HepG2 (cell line): ENCODE data around the gene GNPDA2. TPM values are rescaled to one million over a fixed set of nuclear protein-coding genes. Genes with fewer than 3 reads are reported as not detected.

Experiments used
- AGO2 ChIP-seq: fragments of 200-400 bp; formaldehyde crosslinking; optimal IDR thresholded peaks from 2 replicates; pipeline ENCODE3; 2017; ENCODE audit warnings: mild to moderate bottlenecking, low read depth, low read length, moderate library complexity
- ARNTL ChIP-seq: sonication (generic); formaldehyde crosslinking; IDR thresholded peaks from 2 replicates; pipeline ENCODE4 v1.4.0; 2020; ENCODE audit warnings: mild to moderate bottlenecking, missing genetic modification reagents
- ATAD3A ChIP-seq: sonication (generic); formaldehyde crosslinking; IDR thresholded peaks from 2 replicates; pipeline ENCODE4 v1.4.0; 2020; ENCODE audit warnings: missing genetic modification reagents
- CC2D1A ChIP-seq: sonication (generic); formaldehyde crosslinking; IDR thresholded peaks from 2 replicates; pipeline ENCODE4 v1.8.1; 2023; ENCODE audit warnings: mild to moderate bottlenecking, missing genetic modification reagents
- ELF3 ChIP-seq: IDR thresholded peaks from 2 replicates; pipeline ENCODE4 v1.6.1; 2016; ENCODE audit warnings: missing genetic modification reagents, missing compliant biosample characterization
- FOXA3 ChIP-seq: IDR thresholded peaks from 2 replicates; pipeline ENCODE4 v1.6.1; 2016; ENCODE audit warnings: missing genetic modification reagents, missing compliant biosample characterization
- HDAC2 ChIP-seq: sonication (generic); formaldehyde crosslinking; IDR thresholded peaks from 2 replicates; pipeline ENCODE4 v1.4.0; 2020; ENCODE audit warnings: missing genetic modification reagents
- HINFP ChIP-seq: sonication (generic); formaldehyde crosslinking; IDR thresholded peaks from 2 replicates; pipeline ENCODE4 v1.4.0; 2020; ENCODE audit warnings: low read depth, mild to moderate bottlenecking, missing genetic modification reagents
- JUN ChIP-seq: sonication (generic); formaldehyde crosslinking; IDR thresholded peaks from 2 replicates; pipeline ENCODE4 v1.4.0; 2020; ENCODE audit warnings: mild to moderate bottlenecking, missing genetic modification reagents
- KDM5A ChIP-seq: fragments of 200-600 bp; sonication (generic); IDR thresholded peaks from 2 replicates; pipeline ENCODE4 v1.7.0; 2018; ENCODE audit warnings: antibody characterized with exemption, mild to moderate bottlenecking, low read length, borderline replicate concordance
- LBX2 ChIP-seq: sonication (generic); formaldehyde crosslinking; IDR thresholded peaks from 2 replicates; pipeline ENCODE4 v1.5.0; 2020; ENCODE audit warnings: missing genetic modification reagents, mild to moderate bottlenecking, borderline replicate concordance
- MTA1 ChIP-seq: sonication (generic); formaldehyde crosslinking; IDR thresholded peaks from 2 replicates; pipeline ENCODE4 v1.4.0; 2020; ENCODE audit warnings: missing genetic modification reagents, mild to moderate bottlenecking, borderline replicate concordance
- NFIB ChIP-seq: sonication (generic); formaldehyde crosslinking; IDR thresholded peaks from 2 replicates; pipeline ENCODE4 v1.9.0; 2021; ENCODE audit warnings: missing genetic modification reagents, mild to moderate bottlenecking, borderline replicate concordance
- SP1 ChIP-seq, 2 experiments: fragments of 450-650 bp in 1 of 2; sonication (generic) in 1 of 2; formaldehyde crosslinking in 1 of 2; IDR thresholded peaks; 2 replicates each; pipeline versions ENCODE4 v1.4.0 to v1.6.1; 2016 to 2020; ENCODE audit warnings: missing genetic modification reagents in 1 of 2
- ZNF136 ChIP-seq: sonication (generic); formaldehyde crosslinking; IDR thresholded peaks from 2 replicates; pipeline ENCODE4 v1.8.1; 2022; ENCODE audit warnings: low read depth, mild to moderate bottlenecking, moderate library complexity, missing genetic modification reagents
- ZNF451 ChIP-seq: sonication (generic); formaldehyde crosslinking; IDR thresholded peaks from 2 replicates; pipeline ENCODE4 v1.5.0; 2020; ENCODE audit warnings: mild to moderate bottlenecking, missing genetic modification reagents
- ZNF547 ChIP-seq: sonication (generic); formaldehyde crosslinking; IDR thresholded peaks from 2 replicates; pipeline ENCODE4 v1.5.1; 2020; ENCODE audit warnings: mild to moderate bottlenecking, missing genetic modification reagents
- ZNF607 ChIP-seq: sonication (generic); formaldehyde crosslinking; IDR thresholded peaks from 2 replicates; pipeline ENCODE4 v1.5.1; 2020; ENCODE audit warnings: missing genetic modification reagents, mild to moderate bottlenecking, borderline replicate concordance
- ZNF761 ChIP-seq: sonication (generic); formaldehyde crosslinking; conservative IDR thresholded peaks from 2 replicates; pipeline ENCODE4 v1.4.0; 2020; ENCODE audit warnings: mild to moderate bottlenecking, missing genetic modification reagents
- ZNF766 ChIP-seq: sonication (generic); formaldehyde crosslinking; IDR thresholded peaks from 2 replicates; pipeline ENCODE4 v1.5.0; 2020; ENCODE audit warnings: missing genetic modification reagents, borderline replicate concordance
- ZNF792 ChIP-seq: IDR thresholded peaks from 2 replicates; pipeline ENCODE4 v1.6.1; 2016
- polyA plus RNA-seq, 8 experiments: library from polyadenylated mRNA; depleted of rRNA in 3 of 8; stranded (reverse) in 7 of 8; unstranded in 1 of 8; fragments of >200 nt; fragmentation: Illumina TruSeq in 4 of 8; extraction: Trizol in 4 of 8; gene quantifications; 2 replicates each; pipeline versions ENCODE4 v1.2.1 to v1.2.3, GENCODE V29; 2011 to 2016; ENCODE audit warnings: low read depth in 4 of 8, missing spikeins in 1 of 8, mixed read lengths in 1 of 8; ENCODE audit not compliant: insufficient read depth in 1 of 8
- total RNA-seq, 5 experiments: library from RNA; depleted of rRNA; stranded (reverse); fragments of >200 nt; fragmentation: Illumina TruSeq; extraction: Trizol; gene quantifications; 2 replicates each; pipeline ENCODE4 v1.2.3, GENCODE V29; 2016; ENCODE audit warnings: low read depth in 1 of 5
- TF ChIP-seq, protein P1 (sequence below): IDR thresholded peaks from 2 replicates; pipeline ENCODE4 v1.4.0; 2020; ENCODE audit warnings: mild to moderate bottlenecking, missing genetic modification reagents
- TF ChIP-seq, protein P2 (sequence below): sonication (generic); formaldehyde crosslinking; IDR thresholded peaks from 2 replicates; pipeline ENCODE4 v1.8.1; 2023; ENCODE audit warnings: mild to moderate bottlenecking, moderate library complexity, missing genetic modification reagents

GNPDA2 gene
- total and polyA plus RNA-seq, 2 of the 13 experiments (the other 11 are each of a cell fraction or from before 2014, with no cell fraction given) = 5.4 to 9.0 TPM

- TF ChIP-seq ELF3 (CRISPR knock-in tag) (peak; percentile 71), AGO2 (no peak), CC2D1A (CRISPR knock-in tag) (peak; percentile 93; the same call in 1 of the 2 replicates), JUN (CRISPR knock-in tag) (0 out of 2 replicates have a peak, but pooled peaks have one; percentile 35), LBX2 (CRISPR knock-in tag) (no peak), SP1 (IDR thresholded peaks at IDR 0.05) (no peak), SP1 (CRISPR knock-in tag; IDR thresholded peaks at IDR 0.05) (0 out of 2 replicates have a peak, but pooled peaks have one; percentile 16), MTA1 (0 out of 2 replicates have a peak, but pooled peaks have one; percentile 77), ZNF761 (CRISPR knock-in tag) (peak; percentile 82), FOXA3 (peak; percentile 27; the same call in 1 of the 2 replicates), ZNF451 (CRISPR knock-in tag) (peak; percentile 78; the same call in 1 of the 2 replicates), ZNF607 (CRISPR knock-in tag) (peak; percentile 86; the same call in 1 of the 2 replicates), ZNF547 (CRISPR knock-in tag) (peak; percentile 95), HDAC2 (CRISPR knock-in tag) (peak; percentile 51; the same call in 1 of the 2 replicates), KDM5A (no peak), HINFP (CRISPR knock-in tag) (peak; percentile 76), NFIB (CRISPR knock-in tag) (peak; percentile 23; the same call in 1 of the 2 replicates), ZNF792 (CRISPR knock-in tag) (peak; percentile 85), ARNTL (CRISPR knock-in tag) (no peak), ZNF766 (0 out of 2 replicates have a peak, but pooled peaks have one; percentile 45), ATAD3A (CRISPR knock-in tag) (no peak), ZNF136 (peak; percentile 63; the same call in 1 of the 2 replicates)
- TF ChIP-seq, protein P1, sequence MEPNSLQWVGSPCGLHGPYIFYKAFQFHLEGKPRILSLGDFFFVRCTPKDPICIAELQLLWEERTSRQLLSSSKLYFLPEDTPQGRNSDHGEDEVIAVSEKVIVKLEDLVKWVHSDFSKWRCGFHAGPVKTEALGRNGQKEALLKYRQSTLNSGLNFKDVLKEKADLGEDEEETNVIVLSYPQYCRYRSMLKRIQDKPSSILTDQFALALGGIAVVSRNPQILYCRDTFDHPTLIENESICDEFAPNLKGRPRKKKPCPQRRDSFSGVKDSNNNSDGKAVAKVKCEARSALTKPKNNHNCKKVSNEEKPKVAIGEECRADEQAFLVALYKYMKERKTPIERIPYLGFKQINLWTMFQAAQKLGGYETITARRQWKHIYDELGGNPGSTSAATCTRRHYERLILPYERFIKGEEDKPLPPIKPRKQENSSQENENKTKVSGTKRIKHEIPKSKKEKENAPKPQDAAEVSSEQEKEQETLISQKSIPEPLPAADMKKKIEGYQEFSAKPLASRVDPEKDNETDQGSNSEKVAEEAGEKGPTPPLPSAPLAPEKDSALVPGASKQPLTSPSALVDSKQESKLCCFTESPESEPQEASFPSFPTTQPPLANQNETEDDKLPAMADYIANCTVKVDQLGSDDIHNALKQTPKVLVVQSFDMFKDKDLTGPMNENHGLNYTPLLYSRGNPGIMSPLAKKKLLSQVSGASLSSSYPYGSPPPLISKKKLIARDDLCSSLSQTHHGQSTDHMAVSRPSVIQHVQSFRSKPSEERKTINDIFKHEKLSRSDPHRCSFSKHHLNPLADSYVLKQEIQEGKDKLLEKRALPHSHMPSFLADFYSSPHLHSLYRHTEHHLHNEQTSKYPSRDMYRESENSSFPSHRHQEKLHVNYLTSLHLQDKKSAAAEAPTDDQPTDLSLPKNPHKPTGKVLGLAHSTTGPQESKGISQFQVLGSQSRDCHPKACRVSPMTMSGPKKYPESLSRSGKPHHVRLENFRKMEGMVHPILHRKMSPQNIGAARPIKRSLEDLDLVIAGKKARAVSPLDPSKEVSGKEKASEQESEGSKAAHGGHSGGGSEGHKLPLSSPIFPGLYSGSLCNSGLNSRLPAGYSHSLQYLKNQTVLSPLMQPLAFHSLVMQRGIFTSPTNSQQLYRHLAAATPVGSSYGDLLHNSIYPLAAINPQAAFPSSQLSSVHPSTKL = peak; percentile 53; the same call in 1 of the 2 replicates
- TF ChIP-seq, protein P2, sequence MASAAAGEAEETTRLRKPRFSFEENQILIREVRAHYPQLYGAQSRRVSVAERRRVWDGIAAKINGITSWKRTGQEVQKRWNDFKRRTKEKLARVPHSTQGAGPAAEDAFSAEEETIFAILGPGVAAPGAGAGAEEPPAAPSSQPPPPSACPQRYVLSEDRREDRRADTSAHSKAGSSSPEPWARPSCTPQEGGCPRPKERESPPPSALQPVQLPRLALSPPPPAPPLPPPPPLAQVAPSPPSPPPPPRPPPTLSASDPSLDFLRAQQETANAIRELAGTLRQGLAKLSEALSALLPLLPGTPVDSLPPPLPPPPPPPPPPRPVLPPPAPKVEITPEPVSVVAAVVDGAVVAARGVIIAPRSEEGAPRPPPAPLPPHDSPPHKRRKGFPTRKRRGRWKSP = peak; percentile 75
Observed at GRCh38 chr4:44726038-44726871, at the start of gene GNPDA2 (continued).
